ENCODE results near the gene SPECC1L.
"Not testable (repeated sequence)": the region's sequence is repeated elsewhere in the genome, so short reads cannot be mapped to it uniquely, and the experiment has no call there.

The SPECC1L gene, protein sequence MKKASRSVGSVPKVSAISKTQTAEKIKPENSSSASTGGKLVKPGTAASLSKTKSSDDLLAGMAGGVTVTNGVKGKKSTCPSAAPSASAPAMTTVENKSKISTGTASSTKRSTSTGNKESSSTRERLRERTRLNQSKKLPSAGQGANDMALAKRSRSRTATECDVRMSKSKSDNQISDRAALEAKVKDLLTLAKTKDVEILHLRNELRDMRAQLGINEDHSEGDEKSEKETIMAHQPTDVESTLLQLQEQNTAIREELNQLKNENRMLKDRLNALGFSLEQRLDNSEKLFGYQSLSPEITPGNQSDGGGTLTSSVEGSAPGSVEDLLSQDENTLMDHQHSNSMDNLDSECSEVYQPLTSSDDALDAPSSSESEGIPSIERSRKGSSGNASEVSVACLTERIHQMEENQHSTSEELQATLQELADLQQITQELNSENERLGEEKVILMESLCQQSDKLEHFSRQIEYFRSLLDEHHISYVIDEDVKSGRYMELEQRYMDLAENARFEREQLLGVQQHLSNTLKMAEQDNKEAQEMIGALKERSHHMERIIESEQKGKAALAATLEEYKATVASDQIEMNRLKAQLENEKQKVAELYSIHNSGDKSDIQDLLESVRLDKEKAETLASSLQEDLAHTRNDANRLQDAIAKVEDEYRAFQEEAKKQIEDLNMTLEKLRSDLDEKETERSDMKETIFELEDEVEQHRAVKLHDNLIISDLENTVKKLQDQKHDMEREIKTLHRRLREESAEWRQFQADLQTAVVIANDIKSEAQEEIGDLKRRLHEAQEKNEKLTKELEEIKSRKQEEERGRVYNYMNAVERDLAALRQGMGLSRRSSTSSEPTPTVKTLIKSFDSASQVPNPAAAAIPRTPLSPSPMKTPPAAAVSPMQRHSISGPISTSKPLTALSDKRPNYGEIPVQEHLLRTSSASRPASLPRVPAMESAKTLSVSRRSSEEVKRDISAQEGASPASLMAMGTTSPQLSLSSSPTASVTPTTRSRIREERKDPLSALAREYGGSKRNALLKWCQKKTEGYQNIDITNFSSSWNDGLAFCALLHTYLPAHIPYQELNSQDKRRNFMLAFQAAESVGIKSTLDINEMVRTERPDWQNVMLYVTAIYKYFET

GRCh38 chr22:24270556-24271385 is at the start of gene SPECC1L:
Gene SPECC1L (plus strand): TSS chr22:24270831. CDS start chr22:24302232, 31,401 bp downstream.
- DNase-seq, result peak; percentile 92

GRCh38 chr22:24224468-24224867 is 46.2 kb upstream of the SPECC1L start:
- DNase-seq, result no peak

GRCh38 chr22:24225044-24225601 is 45.5 kb upstream of the SPECC1L start:
- DNase-seq, result no peak

DNA sequence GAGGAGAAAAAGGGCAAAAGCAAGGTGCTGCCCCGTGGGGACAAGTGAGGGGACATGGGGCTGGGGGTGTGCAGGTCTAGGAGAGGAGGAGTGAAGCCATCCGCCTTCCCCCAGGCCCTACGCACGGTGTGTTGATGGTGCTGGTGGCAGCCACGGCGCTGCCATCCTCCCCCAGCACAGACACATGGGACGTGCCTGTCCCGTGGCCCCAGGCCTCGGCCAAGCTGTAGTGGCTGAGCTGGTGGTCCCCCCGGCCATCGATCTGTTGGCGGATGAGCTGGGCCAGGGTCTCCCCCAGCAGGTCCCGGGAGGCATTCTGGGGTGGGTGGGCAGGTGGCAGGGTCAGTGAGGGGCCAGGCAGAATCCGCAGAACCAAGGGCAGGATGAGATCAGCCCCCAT is 44.7 kb upstream of the SPECC1L start:
- no peak for DNase-seq

- no peak for DNase-seq
Observed at GRCh38 chr22:24230911-24231656, 39.5 kb upstream of the SPECC1L start.

DNA sequence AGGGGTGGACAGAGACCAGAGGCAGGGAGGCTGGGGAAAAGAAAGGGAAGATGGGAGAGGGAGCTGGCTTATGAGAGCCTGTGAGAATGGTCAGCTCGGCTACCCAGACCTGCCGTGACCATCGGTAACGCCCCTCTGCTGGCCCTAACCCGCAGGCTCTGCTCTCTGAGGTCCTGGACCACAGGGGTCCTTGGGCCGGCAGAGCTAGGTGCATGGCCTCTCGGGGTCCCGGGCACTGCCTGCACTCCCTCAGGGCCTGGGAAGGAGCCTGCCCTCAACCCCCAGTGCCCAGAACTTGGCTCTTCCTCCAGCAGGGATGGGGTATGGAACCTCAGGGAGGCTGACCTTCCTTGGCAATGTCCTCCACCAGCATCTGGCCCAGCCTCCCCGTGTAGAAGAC is 38.9 kb upstream of the SPECC1L start:
- DNase-seq, result no peak

- no peak for DNase-seq
Observed at GRCh38 chr22:24232124-24232523, 38.5 kb upstream of the SPECC1L start.

- no peak for DNase-seq
Observed at GRCh38 chr22:24232725-24233124, 37.9 kb upstream of the SPECC1L start.

DNA sequence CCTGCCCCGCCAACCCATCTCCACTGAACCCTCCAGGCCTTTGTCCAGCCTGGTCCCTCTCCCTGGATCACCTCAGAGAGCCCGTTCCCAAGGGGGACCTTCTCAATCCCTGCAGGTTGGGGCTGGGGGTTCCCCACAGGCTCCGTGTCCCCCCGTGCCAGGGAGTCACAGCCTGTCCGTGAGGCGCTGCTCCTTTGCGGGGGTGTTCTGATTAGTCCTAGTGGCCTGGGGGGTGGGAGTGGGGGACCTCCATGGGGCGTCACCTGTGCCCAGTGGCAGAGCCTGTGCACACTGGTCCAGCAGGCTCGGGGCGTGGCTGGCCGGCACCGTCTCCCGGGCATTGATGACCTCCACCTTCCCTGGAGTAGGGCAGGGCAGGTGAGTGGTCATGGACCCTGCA is 37.4 kb upstream of the SPECC1L start:
- DNase-seq, result no peak

DNA sequence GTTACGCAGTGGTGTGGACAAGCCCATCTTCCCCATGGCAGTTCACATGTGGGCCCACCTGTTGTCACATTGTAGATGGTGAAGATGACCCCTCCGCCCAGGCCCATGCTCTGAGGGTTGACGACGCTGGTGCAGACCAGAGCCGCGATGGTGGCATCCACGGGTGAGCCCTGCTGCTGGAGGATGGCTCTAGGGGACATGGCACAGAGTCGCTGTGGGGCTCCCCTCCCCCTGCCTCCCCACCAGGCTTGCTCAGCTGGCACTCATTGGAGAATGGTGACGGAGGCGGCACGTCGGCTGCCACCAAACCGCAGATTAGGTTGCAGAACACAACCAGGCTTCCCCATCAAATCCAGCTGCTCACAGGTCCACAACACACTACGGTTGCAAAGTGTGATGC is 36.8 kb upstream of the SPECC1L start:
- no peak for DNase-seq

GRCh38 chr22:24235315-24235714 is 35.3 kb upstream of the SPECC1L start:
- no peak for DNase-seq

DNA sequence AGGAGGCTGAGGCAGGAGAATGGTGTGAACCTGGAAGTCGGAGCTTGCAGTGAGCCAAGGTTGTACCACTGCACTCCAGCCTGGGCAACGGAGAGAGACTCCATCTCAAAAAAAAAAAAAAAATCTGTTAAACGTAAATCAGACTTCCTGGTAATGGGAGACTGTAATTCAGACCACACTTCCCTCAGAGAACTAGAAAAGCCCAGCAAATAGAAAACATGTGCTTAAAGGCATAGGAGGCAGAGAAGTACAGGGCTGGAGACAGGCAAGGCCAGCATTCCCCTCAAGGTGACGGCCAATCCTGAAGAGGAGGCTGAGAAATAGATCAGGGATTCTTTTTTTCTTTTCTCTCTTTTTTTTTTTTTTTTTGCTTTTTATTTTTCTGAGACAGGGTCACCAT is 34.0 kb upstream of the SPECC1L start:
- DNase-seq, result peak; percentile 41

DNA sequence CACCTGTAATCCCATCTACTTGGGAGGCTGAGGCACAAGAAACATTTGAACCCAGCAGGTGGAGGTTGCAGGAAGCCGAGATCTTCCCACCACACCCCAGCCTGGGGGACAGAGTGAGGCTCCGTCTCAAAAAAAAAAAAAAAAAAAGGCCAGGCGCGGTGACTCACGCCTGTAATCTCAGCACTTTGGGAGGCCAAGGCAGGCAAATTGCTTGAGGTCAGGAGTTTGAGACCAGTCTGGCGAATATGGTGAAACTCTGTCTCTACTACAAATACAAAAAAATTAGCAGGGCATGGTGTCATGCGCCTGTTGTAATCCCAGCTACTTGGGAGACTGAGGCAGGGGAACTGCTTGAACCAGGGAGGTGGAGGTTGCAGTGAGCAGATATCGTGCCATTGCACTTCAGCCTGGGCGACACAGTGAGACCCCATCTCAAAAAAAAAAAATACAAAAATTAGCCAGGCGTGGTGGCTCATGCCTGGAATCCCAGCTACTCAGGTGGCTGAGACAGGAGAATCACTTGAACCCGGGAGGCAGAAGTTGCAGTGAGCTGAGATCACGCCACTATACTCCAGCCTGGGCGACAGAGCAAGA is 32.4 kb upstream of the SPECC1L start:
- not testable (repeated sequence) for DNase-seq

GRCh38 chr22:24240381-24240780 is 30.2 kb upstream of the SPECC1L start:
- no peak for DNase-seq

DNA sequence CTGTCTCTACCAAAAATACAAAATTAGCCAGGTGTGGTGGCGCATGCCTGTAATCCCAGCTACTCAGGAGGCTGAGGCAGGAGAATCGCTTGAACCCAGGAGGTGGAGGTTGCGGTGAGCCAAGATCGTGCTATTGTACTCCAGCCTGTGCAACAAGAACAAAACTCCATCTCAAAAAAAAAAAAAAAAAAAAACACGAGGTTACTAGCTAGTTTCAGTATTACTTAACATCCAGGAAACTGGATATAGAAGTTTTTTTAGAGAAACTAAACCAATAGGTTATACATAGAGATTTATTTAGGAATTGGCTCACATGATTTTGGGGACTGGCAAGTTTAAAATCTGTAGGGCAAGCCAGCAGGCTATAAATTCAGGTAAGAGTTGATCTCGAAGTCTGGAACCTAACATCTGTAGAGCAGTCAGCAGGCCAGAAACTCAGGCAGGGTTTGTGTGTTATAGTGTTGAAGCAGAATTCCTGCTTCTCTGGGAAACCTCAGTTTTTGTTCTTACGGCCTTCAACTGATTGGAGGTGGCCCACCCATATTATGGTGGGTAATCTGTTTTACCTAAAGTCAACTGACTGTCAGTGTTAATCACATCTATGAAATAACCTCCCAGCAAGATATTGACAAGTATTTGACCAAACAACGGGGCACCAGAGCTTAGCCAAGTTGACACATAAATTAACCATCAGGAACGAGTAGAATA is 29.5 kb upstream of the SPECC1L start:
- DNase-seq, result not testable (repeated sequence)

DNA sequence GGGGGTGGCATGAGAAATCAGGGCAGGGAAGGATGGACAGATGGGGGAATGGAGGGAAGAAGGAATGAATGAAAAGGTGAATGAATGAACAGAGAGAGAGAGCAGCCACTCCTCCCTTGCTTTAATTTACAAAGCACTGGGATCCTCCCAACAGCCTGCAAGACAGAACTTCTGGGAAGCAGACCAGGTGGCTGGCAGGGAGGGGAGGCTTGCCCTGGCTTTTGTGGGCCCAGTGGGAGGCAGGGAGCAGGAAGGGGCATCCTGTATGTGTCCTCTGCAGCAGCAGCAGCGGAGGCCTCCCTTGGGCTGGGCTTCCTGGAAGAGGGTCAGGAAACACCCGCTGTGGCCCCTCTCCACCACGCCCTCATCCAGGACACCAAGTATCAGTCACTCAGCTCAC is 27.2 kb upstream of the SPECC1L start:
- not testable (repeated sequence) for DNase-seq

DNA sequence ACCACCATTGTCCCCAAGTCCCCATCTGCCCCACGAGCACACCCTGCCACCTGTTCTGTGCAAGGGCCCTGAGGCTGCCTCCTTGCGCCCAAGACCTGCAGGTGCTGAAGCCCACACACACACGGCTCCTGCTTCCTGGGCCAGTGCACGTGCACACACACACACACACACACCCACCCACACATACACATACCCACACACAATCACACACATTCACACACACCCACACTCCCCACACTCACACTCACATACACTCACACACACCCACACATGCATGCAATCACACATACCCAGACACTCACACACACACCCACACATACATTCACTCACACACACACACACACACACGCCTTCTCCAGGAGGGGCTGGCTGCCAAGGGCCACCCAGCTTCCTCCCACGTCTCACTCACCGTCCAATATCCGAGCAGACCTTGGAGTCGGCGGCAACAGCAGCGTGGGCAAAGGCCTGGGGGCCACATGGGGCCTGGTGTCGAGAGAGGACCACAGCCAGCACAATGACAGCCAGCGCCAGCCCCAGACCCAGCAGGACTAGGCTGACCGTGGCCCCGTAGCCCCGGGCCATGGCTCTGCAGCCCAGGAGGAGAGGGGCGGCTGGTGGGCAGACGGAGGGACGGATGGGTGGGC is 26.4 kb upstream of the SPECC1L start:
- peak; percentile 36 for DNase-seq

DNA sequence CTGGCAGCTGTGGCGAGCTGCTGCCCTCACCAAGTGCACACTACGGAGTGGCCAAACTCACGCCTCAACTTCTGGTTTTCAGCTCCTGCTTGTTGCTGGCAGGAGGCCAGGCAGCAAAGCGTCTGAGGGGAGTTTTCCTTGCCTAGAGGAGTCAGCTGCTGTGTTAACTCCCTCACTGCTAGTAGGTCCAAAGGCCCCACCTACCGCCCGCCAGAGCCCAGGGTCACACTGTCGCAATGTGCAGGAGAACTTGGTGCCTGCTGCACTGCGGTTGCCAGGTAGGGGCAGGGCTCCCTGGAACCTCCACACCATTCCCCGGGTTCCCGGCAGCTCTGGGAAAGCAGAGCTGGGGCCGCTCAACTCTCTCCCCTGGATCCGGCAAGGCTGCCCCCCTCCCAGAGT is 25.6 kb upstream of the SPECC1L start, which contains the start of gene GGT5:
TSS of gene GGT5 (minus strand) at position 53 of the 402 bp plus-strand sequence. CDS start 357 bp downstream, outside the sequence.
- DNase-seq, result not testable (repeated sequence)

All from fibroblast of skin of right biceps (primary cell).